HG03103 (cell line): ENCODE measurements around the gene NFRKB.
"Not testable (repeated sequence)": the region's sequence is repeated elsewhere in the genome, so short reads cannot be mapped to it uniquely, and the experiment has no call there.

ENCODE experiments used
- ATAC-seq: cut with Tn5 transposase; IDR thresholded peaks from one replicate; pipeline ENCODE4 v1.9.1; 2021; ENCODE audit warnings: low read depth; ENCODE audit not compliant: unreplicated experiment

Gene NFRKB

GRCh38 chr11:129896062-129896461 is 684 bp upstream of the NFRKB start:
- ATAC-seq: no peak

GRCh38 chr11:129894278-129895125 is 876 bp downstream of the NFRKB start:
- peak; percentile 31 for ATAC-seq

GRCh38 chr11:129888451-129888850 is 6.9 kb downstream of the NFRKB start:
- ATAC-seq: no peak

- ATAC-seq: no peak
Observed at GRCh38 chr11:129885381-129885780, 10.0 kb downstream of the NFRKB start.

DNA sequence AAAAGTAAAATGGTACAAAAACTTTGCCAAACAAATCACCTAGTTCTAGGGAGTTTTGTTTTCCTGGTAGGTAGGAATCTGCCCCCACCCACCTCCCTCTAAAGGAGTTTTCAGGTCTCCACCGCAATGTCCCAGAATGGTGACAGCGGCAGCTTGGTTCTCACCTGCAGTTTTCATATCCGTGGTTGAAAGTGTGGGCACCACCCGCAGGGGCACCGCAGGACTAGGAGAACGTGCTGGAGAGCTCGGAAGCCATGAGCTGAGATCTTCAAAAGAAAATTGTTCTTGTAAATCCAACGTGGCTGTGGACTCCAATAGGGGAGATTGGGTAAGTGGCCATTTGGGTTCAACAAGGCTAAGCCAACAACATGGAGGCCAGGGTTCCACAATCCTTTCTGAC is 10.8 kb downstream of the NFRKB start:
- ATAC-seq: no peak

DNA sequence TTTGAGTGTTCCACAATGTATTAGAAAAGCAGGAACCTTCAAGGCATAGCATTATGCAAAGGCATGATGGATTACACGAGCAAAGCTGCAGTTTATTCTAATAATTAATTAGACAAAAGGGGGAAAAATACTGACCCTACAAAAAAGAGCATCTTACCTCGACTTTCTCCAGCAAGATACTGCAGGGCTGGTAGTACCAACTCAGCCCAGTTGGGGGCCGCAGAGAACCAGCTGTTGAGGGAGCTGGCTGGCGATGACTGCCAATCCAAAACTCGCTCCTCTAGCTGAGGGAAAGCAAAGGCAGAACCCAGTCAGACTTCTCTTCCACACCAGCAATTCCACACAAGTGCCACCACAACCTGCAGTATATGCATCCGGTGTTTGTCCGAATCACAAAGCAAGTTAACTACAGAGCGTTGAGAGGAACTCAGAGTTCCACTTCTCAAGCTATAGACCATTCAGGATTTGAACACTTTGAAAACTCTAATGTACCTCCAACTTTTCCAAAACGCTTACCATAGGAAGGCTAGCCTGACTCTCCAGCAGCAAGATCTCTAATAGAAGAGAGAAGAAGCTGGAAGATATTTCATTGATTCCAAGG is 13.7 kb downstream of the NFRKB start:
- ATAC-seq: peak; percentile 95

GRCh38 chr11:129880311-129880710 is 15.1 kb downstream of the NFRKB start:
- ATAC-seq: no peak

DNA sequence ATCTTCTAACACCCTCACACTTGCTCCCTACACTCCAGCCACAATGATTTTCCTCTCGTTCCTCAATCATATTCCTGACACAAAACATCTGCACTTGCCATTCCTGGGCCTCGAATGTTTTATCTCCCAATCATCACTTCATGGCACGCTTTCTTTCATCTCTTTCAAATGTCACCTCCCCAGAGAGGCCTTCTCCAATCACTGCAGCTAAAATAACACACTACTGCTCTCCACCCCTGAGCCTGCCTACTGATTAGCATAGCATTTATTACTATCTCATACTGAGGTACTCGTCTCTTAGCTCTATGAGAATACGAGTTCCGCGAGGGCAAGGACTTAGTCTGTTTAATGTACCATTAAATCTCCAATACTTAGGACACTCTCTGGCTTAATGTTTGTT is 23.5 kb downstream of the NFRKB start:
- no peak for ATAC-seq

- not testable (repeated sequence) for ATAC-seq
Observed at GRCh38 chr11:129868626-129869025, 26.8 kb downstream of the NFRKB start.

GRCh38 chr11:129866311-129866710 is 29.1 kb downstream of the NFRKB start:
- ATAC-seq: no peak

- no peak for ATAC-seq
Observed at GRCh38 chr11:129865701-129866100, 29.7 kb downstream of the NFRKB start.

DNA sequence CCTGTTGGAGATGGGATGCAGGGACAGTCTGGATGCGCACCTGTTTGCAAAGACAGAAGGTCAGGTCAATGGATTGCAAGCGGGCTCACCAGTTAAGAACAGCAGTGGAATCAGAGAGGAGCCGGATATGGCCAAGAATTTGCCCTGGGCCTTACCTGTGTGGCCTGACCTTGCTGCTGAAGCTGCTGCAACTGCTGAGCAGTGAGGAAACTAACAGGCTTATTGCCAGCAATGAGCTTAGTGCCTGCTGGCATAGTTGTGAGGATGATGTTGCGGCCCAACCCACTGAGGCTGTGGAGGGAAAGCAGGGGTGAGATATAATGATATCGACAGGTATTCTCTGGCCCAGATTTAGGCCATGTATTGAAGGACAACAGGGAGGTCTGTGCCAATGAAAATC is 30.6 kb downstream of the NFRKB start:
- ATAC-seq: no peak

DNA sequence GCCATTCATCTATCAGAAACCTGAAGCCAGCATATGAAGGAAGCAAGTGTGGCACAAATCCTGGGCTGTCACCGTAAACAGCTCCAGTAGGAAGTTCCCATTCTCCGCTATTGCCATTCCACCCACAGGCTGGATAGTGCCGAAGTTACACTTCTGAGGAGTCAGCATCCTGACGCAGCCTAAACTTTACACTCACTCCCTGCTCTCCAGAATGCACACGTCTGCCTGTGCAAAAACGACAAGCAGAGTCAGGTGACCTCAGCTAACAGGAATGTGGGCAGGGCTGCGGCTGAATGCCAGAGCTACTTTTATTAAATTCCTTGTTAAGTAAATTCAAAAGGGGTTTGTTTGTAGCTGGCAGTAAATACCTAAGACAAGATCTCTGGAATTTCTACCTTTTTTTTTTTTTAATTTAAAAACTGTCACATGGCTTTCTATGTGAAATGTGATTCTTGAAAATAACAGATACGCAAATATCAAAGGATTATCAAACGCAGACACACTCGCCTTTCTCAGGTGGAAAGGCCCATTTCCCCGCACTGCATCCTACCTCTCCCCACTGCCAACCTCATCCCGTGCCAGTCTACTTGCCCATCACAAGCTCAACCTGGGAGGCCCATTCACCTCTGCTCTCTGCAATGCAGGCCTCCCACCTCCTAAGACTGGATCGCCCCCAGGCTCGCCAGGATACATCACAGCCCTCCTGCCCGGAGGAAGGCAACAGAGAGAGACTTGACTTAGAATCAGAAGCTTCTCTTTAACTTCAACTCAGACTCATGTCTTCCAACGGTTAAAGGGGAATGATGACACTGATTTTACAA is 33.5 kb downstream of the NFRKB start:
- no peak for ATAC-seq

- no peak for ATAC-seq
Observed at GRCh38 chr11:129856036-129856435, 39.3 kb downstream of the NFRKB start.

DNA sequence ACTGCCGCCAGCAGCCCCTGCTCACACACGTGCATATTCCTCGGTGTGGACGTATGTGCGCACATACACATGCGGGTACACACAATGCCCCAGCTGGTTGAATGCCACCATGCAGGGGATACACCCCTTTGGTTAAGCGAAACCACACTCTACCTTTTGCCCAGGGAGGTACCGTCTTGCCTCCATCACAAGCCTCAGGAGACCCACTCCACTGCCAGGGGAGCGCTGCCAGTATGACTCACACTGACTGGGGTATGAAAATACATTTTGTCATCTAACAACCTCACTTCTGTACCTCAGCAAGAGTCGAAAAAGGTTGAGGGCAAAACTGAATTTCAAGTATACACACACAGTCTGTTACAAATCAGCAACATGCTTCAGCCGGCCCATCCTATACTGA is 40.3 kb downstream of the NFRKB start:
- ATAC-seq: no peak

DNA sequence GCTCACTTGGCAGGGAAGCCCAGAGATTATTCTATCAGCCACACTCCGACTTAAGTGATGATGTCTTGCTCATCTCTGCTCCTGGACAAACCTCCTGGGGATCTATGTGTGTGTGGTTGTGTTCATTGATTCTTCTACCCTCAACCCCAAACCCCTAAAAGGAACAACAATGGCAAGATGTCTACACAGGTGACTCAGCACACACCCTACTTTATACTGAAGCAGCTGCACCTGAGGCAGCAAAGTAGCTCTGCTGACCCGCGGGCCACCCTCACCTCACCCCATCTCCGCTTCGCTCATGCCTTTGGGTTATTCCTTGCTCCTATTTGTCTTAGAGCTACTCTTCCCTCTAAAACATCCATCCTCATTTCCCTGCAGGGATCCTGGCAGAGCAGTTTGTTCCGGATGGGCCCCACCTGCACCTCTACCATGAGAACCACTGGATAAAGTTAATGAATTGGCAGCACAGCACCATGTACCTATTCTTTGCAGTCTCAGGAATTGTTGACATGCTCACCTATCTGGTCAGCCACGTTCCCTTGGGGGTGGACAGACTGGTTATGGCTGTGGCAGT is 41.1 kb downstream of the NFRKB start:
- no peak for ATAC-seq

DNA sequence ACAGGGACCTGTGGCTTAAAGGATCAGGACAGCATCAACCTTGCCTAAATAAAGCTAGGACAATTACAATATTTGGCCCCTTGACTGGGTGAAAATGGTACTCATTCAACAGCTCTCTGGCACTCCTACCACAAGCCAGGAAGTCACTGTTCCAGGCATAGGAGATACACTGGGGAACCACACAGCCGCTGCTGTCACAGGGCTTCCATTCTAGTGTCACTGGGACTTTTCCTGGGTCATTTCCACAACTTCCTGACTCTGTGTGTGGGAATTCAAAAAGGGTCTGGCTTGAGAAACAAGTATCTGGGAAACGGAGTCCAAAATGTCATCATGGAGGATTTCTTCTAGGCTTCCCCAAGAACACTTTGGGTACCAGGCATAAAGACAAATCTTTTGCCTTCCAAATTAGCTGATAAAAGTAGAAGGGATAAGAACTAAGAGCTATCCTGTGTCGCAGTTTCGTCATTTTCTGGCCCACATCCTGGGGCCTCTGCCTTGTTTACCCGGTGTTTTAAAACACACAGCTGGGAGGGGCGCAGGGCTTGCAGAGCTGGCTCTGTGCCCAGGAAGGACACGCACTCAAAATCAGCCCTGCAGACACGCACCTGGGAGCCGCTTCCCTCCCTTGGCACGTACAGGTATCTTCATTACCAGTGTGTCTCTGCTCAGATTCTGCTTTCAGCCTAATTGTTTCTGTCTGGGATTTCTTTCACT is 41.7 kb downstream of the NFRKB start:
- ATAC-seq: no peak

DNA sequence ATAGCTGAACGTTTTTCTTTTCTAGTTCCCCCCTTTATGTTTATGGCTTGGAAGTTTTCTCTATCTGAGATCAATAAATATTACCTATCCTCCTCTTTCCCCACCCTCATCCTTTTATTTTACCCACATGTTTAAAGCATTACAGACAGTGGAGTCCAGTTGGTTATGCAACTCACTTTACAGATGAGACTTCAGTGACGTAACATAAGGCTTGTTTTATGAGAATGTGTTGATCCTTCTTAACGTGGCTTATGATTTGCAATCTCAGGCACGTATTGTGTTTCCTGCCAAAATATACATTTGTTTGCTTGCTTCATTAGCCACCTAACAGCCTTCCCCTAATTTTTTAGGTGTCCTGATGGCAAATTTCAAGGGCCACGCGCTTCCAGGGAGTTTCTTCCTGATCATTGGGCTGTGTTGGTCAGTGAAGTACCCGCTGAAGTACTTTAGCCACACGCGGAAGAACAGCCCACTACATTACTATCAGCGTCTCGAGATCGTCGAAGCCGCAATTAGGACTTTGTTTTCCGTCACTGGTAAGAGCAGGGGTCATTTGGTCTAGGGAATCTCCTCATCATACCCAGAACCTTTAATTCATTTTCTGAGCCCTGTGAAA is 43.1 kb downstream of the NFRKB start:
- ATAC-seq: no peak

DNA sequence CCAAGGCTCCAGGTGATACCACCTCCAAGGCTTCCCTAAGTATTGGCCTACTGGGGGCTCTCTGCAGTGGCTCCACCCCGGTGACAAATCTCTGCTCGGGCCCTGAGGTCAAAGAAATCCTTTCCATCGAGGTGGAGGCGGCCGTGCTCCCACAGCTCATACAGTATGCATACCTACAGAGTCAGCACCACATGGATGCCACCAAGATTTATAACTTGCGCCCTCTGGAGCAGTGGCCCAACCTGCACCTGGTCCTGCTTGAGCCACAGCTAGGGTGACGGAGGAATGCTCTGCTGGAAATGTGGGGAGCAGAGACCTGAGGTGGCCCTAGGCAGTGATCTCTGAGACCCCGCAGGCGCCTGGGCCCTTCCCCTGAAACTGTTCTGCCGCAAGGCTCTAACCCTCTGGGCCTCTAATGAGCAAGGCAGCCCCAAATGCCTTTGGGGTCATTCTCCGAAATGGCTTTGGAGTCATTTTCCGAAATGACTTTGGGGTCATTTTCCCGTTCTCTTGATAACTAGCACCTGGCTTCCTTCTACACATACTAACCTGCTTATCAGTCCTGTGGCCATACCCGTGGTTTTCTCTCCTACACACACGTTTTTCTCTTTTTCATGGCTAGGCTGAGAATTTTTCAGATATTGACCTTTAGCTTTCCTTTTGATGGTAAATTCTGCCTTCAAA is 45.8 kb downstream of the NFRKB start:
- no peak for ATAC-seq
